Uterus (tissue), 2 donors: Measurements from ENCODE around the gene NPEPPS.

Source experiments
- CTCF ChIP-seq, 4 experiments: fragments of 200-600 bp in 2 of 4; fragments of 450-650 bp in 2 of 4; sonication (generic) in 2 of 4; IDR thresholded peaks; one replicate each; pipeline ENCODE4 v1.5.1; 2016 to 2019; ENCODE audit warnings: antibody characterized with exemption in 4 of 4, mild to moderate bottlenecking in 2 of 4, moderate library complexity in 1 of 4
- POLR2A ChIP-seq, 2 donors: fragments of 450-650 bp; IDR thresholded peaks; one replicate each; pipeline ENCODE4 v1.6.1; 2016; ENCODE audit warnings: antibody characterized with exemption in 2 of 2, mild to moderate bottlenecking in 1 of 2, moderate library complexity in 1 of 2

- TF ChIP-seq POLR2A (IDR thresholded peaks at IDR 0.05) = no peak
- no peak for TF ChIP-seq CTCF (IDR thresholded peaks at IDR 0.05)
Measured at GRCh38 chr17:47621293-47622179, 90.6 kb downstream of the NPEPPS start.
